A549 (cell line): Measurements from ENCODE around the gene HABP2.

ENCODE experiments used
- CBX2 ChIP-seq: fragments of 200-600 bp; sonication (generic); IDR thresholded peaks from 2 replicates; pipeline ENCODE4 v1.6.1; 2016; ENCODE audit warnings: low read depth, mild to moderate bottlenecking, borderline replicate concordance
- CTCF ChIP-seq: fragments of >200 bp; sonication (Bioruptor Twin); formaldehyde crosslinking; IDR thresholded peaks from 3 replicates; pipeline ENCODE4 v1.5.1; 2016
- JUN ChIP-seq, 2 experiments: fragments of >200 bp; sonication (Bioruptor Twin); formaldehyde crosslinking; IDR thresholded peaks; 2 replicates in 1 of 2; 3 replicates in 1 of 2; pipeline ENCODE4 v1.6.1; 2016 to 2017
- MAX ChIP-seq: IDR thresholded peaks from 2 replicates; pipeline ENCODE4 v1.6.1; 2012
- MAZ ChIP-seq: fragments of 150-350 bp; IDR thresholded peaks from 2 replicates; pipeline ENCODE4 v1.6.1; 2014; ENCODE audit warnings: antibody characterized with exemption, low read depth, low read length, borderline replicate concordance
- NFE2L2 ChIP-seq: fragments of 150-350 bp; conservative IDR thresholded peaks from 2 replicates; pipeline ENCODE4 v1.6.1; 2014; ENCODE audit warnings: low read length
- TP53 ChIP-seq: fragments of 250-450 bp; sonication (Bioruptor Pico); IDR thresholded peaks from 2 replicates; pipeline ENCODE4 v1.5.0; 2021; ENCODE audit warnings: mild to moderate bottlenecking, moderate library complexity
- TF ChIP-seq, protein P1 (sequence below): fragments of >200 bp; sonication (Bioruptor Twin); formaldehyde crosslinking; IDR thresholded peaks from 3 replicates; pipeline ENCODE4 v1.6.1; 2016

DNA sequence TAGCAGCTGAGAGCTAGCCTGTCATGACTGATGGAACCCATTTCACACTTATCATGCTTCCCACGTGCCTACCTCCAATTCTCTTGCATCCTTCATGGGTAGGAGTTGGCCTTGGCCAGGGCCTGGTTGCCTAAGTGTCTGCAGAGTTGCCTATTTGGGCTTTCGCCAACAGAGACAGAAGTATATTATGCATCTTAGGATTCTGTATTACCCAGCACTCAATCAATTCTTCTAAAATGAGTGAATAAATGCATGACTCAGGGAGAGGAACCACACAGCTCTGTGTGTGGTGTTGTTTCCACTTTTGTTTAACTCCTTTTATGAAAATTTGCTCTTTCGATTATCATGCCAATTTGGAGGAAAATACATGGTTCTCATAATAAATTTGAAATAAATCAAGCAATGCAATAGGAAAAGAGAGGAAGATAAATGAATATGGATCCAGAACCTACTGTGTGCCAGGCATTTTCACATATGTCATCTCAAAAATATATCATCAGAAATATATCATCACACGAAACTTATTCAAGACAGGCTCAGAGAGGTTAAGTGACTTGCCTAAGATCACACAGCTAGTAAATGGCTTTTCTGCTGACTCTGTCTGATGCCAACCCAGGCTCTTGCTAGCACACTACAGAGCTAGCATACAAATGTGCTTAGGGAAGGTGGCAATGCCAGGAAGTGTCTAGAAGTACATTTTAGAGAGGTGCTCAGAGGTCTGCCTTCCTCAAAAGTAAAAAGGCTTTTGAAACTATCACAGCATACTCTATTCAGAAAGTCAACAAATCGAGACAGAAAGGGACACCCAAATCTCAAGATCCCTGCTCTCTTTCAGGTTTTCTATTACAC is 9.5 kb upstream of the HABP2 start:
- TF ChIP-seq CTCF = no peak
- TF ChIP-seq MAX = no peak
- TF ChIP-seq MAZ = no peak
- TF ChIP-seq NFE2L2 = no peak
- TF ChIP-seq, protein P1, sequence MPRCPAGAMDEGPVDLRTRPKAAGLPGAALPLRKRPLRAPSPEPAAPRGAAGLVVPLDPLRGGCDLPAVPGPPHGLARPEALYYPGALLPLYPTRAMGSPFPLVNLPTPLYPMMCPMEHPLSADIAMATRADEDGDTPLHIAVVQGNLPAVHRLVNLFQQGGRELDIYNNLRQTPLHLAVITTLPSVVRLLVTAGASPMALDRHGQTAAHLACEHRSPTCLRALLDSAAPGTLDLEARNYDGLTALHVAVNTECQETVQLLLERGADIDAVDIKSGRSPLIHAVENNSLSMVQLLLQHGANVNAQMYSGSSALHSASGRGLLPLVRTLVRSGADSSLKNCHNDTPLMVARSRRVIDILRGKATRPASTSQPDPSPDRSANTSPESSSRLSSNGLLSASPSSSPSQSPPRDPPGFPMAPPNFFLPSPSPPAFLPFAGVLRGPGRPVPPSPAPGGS = no peak
- no peak for TF ChIP-seq JUN (IDR thresholded peaks at IDR 0.05)
- no peak for TF ChIP-seq CBX2
- TF ChIP-seq TP53 (CRISPR knock-in tag) = no peak
